ENCODE measurements around the gene DNAH17.

DNA sequence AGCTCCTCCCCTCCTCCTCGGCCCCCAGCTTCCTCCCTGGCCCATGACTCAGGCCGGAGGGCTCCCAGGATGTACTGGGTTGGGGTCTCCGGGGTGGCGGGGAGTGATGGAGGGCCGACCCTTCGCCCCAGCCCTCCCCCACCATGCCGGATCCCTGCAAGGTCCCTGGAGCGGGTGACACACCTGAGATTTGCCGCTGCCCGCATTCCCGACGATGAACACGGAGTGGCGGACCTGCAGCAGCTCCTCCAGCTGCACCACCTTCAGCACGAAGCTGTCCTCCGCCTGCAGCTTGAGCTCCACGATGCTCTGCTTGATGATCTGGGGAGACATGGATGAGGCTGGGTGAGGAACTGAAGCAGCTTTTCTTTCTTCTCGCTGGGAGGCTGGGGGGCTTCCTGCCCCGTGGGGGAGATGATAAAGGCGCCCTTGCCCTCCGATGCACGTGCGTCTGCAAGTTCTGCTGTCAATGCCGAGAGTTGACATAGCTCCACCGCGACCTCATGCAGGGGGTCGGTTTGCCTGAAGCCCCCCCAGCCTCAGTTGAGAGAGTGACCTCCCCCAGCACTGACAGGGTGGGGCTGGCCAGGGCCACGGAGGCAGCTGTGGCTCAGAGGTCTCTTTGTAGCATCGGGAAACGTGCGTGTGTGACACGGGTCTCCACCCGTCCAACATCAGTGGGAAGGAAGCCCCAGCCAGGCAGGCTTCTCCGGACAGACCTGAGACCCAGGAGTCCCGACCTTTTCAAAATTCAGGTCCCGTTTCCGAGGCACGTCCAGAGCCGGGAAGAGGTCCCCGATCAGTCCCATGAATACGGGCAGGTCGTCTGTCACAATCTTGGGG, 83.1 kb downstream of the DNAH17 start:
- no peak for TF ChIP-seq EZH2 (IDR thresholded peaks at IDR 0.05; ENCODE audit: insufficient read depth, poor library complexity, severe bottlenecking)
- no peak for TF ChIP-seq EZH2phosphoT487 (IDR thresholded peaks at IDR 0.05; ENCODE audit: insufficient read depth, low read depth)
